ENCODE measurements around the gene NR4A2. TPM values are rescaled to one million over a fixed set of nuclear protein-coding genes. Genes with fewer than 3 reads are reported as not detected.

The NR4A2 gene
- total RNA-seq, 1 experiment from 2014 or later, result 0.45 TPM

Other genes with a start within 250 kb of the NR4A2 start
- 49.7 and 58.1 TPM in 2 replicates for gene GPD2, start 103.7 kb upstream of the NR4A2 start, total RNA-seq (2014; rRNA removed; shearing (Covaris generic))

Measured in H7 (cell line).